OCI-LY1 (cell line): ENCODE data around the gene PCSK4.

ENCODE experiments used
- CTCF ChIP-seq: fragments of 200-600 bp; sonication (generic), shearing (Covaris generic); IDR thresholded peaks from 2 replicates; pipeline ENCODE4 v1.5.1; 2017; ENCODE audit warnings: mild to moderate bottlenecking, antibody characterized with exemption, low read length, moderate library complexity, mixed read lengths
- EZH2 ChIP-seq: fragments of 200-600 bp; sonication (generic), shearing (Covaris generic); IDR thresholded peaks from 2 replicates; pipeline ENCODE4 v1.8.0; 2017; ENCODE audit warnings: borderline replicate concordance, mixed run types, mild to moderate bottlenecking, antibody characterized with exemption, low read length, moderate library complexity, mixed read lengths

GRCh38 chr19:1457892-1458291 lies 32.3 kb downstream of the PCSK4 start:
- TF ChIP-seq CTCF (no peak), EZH2 (no peak)
